ENCODE results near the gene ANKRD22. TPM values are rescaled to one million over a fixed set of nuclear protein-coding genes. Genes with fewer than 3 reads are reported as not detected.

ANKRD22 gene
- total and polyA plus RNA-seq, 2 of the 8 experiments (the other 6 are each of a cell fraction or from before 2014, with no cell fraction given): 0.68 TPM; not detected in 1

GRCh38 chr10:88893611-88894010, 42.0 kb upstream of the ANKRD22 start:
- Histone ChIP-seq H3K36me3 (ENCODE audit: control insufficient read depth in 2 of 4, insufficient read depth in 4 of 4, low read length in 3 of 4) (no peaks in the 10 kb centered on the region), H3K14ac (ENCODE audit: insufficient read length) (no peak overlapping the region), H3K18ac (ENCODE audit: extremely low read depth, low read length) (no peak overlapping the region), H2AK5ac (ENCODE audit: low read depth, low read length) (no peak overlapping the region), H3K23me2 (ENCODE audit: low read depth, low read length) (no peaks in the 10 kb centered on the region; the same call in 1 of the 2 replicates), H2AFZ (ENCODE audit: low read length) (no peak overlapping the region), H3K79me1 (ENCODE audit: low read depth, low read length) (no peaks in the 10 kb centered on the region), H3K4me1 (replicated peaks in 1 of 4; ENCODE audit: control insufficient read depth in 3 of 4, insufficient read depth in 4 of 4, low read length in 3 of 4) (peaks cover 0 to 8% (median 3%) of the 10 kb centered on the region in 4 experiments; a peak in 3 of 7 replicates), H3K9ac (replicated peaks in 1 of 4; ENCODE audit: extremely low read depth in 1 of 4, low read depth in 3 of 4, low read length in 3 of 4) (no peak overlapping the region), H3K23ac (ENCODE audit: insufficient read length) (no peak overlapping the region), H2BK5ac (ENCODE audit: low read depth, low read length) (no peak overlapping the region), H4K8ac (ENCODE audit: extremely low read depth, insufficient read depth, low read length) (no peak overlapping the region), H2BK20ac (ENCODE audit: low read length) (no peak overlapping the region), H3K56ac (replicated peaks; ENCODE audit: insufficient read length, low read depth, low read length) (no peak overlapping the region), H3K4ac (replicated peaks; ENCODE audit: insufficient read length, low read depth, low read length) (no peak overlapping the region), H2BK15ac (ENCODE audit: low read length) (no peak overlapping the region), H3K27me3 (replicated peaks in 1 of 4; ENCODE audit: control insufficient read depth in 3 of 4, extremely low read depth in 1 of 4, insufficient read depth in 3 of 4, low read length in 3 of 4) (no peaks in the 10 kb centered on the region), H3K4me3 (ENCODE audit: extremely low read depth in 1 of 4, insufficient read depth in 2 of 4, low read depth in 3 of 4, low read length in 4 of 4) (no peak overlapping the region), H4K20me1 (replicated peaks in 1 of 2; ENCODE audit: control insufficient read depth in 1 of 2, insufficient read depth in 2 of 2, low read length in 2 of 2) (no peaks in the 10 kb centered on the region), H3K79me2 (ENCODE audit: control insufficient read depth in 1 of 2, insufficient read depth in 2 of 2, low read length in 2 of 2) (no peaks in the 10 kb centered on the region), H3K27ac (ENCODE audit: low read depth, low read length) (no peak overlapping the region), H3K4me2 (ENCODE audit: insufficient read depth in 1 of 2, low read depth in 2 of 2, low read length in 2 of 2) (no peak overlapping the region), H2BK120ac (replicated peaks; ENCODE audit: low read depth, low read length) (no peak overlapping the region), H4K91ac (replicated peaks; ENCODE audit: insufficient read length, low read length) (no peak overlapping the region), H4K5ac (ENCODE audit: insufficient read length, low read depth, low read length) (no peak overlapping the region), H3K9me3 (ENCODE audit: insufficient read depth in 2 of 2, low read depth in 1 of 2, low read length in 1 of 2) (no peaks in the 10 kb centered on the region), H2BK12ac (ENCODE audit: low read depth, low read length) (no peak overlapping the region)
- DNase-seq (ENCODE audit: low read depth in 1 of 2, low spot score in 2 of 2): no peak
- FAIRE-seq: no peak
- 90% methylated on average over 3 of the region's 3 CpGs; no CpG with 5 or more reads in 1 of the 2 experiments for WGBS, 2 experiments (ENCODE audit: extremely low coverage in 1 of 2, insufficient coverage in 1 of 2, insufficient read length in 1 of 2, insufficient replicate concordance in 2 of 2, low coverage in 1 of 2, low lambda C conversion rate in 2 of 2, missing lambda C conversion rate in 1 of 2)
- ChIA-PET POLR2A (ENCODE audit: partially characterized antibody) (no interaction called here), CTCF (ENCODE audit: partially characterized antibody) (interaction anchor here (2.7 to 3.0 kb wide), 2 partner anchors 40 to 57 kb away, joined by 11 to 20 read pairs; no protein-coding TSS in a partner anchor)
- TF ChIP-seq RAD21 (IDR thresholded peaks at IDR 0.05 in 1 of 2, conservative IDR thresholded peaks at IDR 0.05 in 1 of 2; ENCODE audit: low read depth in 2 of 2, low read length in 2 of 2) (no peak), MAFK (IDR thresholded peaks at IDR 0.05; ENCODE audit: low read depth, low read length) (no peak)
